HG02938 (cell line): Measurements from ENCODE around the gene CD164L2.

Experiments used
- ATAC-seq: cut with Tn5 transposase; IDR thresholded peaks from one replicate; pipeline ENCODE4 v1.9.1; 2021; ENCODE audit warnings: mild to moderate bottlenecking, moderate library complexity; ENCODE audit not compliant: unreplicated experiment

The CD164L2 gene

DNA sequence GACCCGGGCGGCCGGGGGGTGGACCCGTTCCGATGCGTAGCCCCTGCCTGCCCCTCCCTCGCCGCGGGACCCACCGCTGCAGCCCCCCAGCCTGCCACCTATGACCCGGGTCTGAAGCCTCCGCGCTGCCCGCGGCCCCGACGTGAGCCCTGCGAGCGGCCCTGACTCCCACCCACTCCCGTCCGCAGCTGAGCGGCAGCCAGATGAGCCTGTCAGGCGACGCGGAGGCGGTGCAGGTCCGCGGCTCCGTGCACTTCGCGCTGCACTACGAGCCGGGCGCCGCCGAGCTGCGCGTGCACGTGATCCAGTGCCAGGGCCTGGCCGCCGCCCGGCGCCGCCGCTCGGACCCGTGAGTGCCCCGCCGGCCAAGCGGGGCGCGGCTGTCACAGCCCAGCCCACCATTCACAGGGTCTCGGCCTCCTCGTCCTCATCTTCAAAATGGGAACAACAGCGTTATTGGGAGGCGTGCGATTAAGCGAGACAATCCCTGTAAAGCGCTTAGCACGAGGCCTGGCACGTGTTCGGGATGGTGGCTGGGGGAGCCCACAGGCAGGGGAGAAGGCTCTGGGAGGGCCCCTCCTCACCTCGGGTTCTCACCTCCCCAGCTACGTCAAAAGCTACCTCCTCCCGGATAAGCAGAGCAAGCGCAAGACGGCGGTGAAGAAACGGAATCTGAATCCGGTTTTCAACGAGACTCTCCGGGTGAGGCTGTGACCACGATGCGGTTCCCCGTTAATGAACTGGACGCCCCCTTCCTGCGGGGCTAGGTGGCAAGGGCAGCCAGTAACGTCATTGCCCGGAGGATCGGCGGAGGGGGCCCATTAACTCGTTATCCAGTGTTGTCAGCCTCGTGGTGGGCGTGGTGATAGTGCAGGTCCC lies 33.1 kb downstream of the CD164L2 start:
- ATAC-seq: no peak

DNA sequence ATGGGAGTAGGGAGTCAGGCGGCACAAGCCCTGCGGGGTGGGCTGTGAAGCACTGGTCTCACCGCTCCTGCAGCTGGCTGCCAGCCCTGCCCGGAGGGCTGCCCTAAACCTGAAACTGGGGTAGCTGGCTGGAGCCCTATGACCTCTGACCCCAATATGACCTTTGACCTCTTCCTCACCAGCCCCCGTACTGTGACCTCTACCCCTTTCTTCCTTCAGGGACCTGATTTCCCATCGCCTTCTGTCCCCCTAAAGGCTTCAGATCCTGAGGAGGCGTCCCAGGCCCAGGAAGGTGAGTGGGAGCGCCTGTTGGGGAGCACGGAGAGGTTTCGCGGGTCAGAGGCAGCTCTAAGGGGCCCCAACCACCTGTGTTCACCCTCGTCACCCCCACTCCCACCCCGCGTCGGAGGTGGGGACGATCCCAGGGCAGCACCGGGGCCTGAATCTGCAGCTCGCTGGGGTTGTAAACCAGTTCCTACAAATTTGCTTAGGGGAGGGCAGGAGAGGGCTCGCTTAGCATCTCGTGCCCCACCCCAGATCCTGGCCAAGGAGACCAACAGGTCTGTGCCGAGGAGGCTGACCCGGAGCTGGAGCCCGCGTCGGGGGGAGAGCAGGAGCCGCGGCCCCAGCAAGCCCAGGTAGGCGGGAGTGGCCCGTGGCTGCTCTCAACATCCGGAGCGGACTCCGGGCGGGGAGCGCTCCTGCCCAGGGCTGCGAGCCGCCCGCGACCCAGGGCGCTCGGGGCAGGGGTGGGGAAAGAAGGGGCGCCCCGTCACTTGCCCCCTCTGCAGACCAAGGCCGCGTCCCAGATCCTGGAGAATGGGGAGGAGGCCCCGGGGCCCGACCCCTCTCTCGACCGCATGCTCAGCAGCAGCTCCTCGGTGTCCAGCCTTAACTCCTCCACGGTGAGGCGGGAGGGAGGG lies 34.0 kb downstream of the CD164L2 start:
- ATAC-seq: no peak

DNA sequence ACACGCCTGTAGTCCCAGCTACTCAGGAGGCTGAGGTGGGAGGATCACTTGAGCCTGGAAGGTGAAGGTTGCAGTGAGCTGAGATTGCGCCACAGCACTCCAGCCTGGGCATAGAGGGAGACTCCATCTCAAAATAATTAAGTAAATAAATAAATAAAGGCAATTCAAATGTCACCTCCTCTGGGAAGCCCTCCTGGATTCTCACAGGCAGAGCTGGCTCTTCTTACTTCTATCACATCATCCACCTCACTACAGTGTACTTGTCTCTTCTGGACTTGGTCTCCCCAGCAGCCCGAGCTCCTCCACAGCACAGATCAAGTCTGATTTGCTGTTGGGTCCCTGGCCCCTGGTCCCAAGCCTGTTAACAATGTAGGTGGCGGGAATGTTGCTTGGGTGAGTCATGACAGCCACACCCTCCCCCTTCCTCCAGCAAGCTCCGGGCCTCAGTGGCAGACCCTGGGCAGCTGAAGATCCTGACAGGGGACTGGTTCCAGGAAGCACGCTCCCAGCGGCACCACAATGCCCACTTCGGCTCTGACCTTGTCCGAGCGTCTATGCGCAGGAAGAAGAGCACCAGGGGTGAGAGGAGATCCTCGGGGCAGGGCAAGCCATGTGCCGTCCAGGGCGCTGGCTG lies 36.0 kb downstream of the CD164L2 start:
- ATAC-seq: no peak

DNA sequence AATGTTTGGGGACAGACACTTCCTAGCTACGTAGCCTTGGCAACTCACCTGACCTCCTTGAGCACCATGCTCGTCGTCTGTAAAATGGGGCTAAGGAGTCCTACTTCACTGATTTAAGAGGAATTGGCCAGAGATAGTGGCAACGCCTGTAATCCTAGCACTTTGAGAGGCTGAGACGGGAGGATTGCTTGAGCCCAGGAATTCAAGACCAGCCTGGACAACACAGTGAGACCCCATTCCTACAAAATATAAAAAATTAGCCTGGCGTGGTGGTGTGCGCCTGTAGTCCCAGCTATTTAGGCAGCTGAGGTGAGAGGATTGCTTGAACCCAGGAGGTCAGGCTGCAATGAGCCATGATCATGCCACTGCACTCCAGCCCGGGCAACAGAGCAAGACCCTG lies 36.8 kb downstream of the CD164L2 start:
- ATAC-seq: no peak

DNA sequence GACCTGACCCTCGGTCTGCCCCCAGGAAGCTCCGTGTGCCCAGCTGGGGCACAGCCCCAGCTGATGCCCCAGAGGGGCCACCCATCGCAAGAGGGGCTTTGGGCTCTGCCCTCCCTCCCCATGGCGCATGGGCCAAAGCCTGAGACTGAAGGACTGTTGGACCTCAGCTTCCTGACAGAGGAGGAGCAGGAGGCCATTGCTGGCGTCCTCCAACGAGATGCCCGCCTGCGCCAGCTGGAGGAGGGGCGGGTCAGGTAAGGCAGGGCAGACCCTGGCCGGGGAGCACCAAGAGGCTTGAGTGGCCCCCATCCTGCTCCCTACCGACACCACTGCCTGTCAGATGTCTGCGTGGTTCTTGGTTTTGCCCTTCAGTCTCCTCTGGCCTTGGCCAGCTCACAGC lies 37.9 kb downstream of the CD164L2 start:
- ATAC-seq: no peak

DNA sequence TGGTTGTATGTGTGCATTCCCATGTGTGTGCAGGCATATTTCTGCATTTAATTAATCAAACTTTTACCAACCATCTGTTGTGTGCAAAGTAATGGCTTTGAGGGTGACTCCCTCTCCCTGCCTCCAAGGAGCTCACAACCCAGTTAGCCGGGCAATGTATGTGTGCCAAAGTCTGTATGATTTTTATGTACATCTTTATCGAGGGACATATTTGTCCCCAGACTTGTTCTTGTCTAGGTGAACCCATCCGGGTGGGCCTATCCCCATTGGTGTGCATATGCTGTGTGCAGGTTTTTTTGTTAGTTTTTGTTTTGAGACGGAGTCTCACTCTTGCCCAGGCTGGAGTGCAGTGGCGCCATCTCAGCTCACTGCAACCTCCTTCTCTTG lies 39.5 kb downstream of the CD164L2 start:
- no peak for ATAC-seq

DNA sequence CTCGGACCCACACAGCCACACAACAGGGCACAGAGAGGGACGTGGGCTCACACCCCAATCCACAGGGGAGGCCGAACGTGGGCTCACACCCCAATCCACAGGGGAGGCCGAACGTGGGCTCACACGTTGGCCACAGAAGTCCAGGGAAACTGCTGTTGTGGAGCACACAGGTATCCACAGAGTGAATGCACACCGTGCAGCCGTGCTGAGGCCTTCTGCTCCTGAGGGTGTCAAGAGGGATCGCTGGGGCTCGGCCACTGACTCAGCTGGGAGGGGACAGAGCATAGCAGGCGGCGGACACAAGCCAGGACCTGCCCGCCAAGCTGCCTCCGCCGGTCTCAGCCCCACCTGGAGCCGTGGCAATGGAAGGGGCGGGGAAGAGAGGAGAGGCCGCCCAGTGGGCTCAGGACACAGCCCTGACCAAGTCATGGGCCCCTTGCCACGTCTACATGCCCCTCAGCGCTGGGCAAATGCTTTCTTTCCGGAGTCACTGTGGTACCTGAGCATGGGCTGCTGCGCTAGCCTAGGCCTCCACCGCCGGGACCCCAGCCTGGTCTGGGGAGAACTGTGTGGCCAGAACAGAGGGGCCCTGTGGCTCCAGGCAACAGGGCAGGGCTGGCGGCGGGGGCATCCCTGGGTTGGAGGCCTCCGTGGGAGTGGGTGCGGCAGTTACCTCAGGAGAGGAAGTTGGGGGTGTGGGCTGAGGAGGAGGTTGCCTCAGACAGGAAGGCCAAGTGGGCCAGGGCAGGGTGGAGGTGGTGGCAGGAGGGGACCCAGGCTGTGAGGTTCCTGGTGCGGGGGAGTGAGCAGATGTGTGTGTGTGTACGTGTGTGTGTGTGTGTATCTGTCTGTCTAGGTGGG lies 40.1 kb downstream of the CD164L2 start:
- no peak for ATAC-seq

DNA sequence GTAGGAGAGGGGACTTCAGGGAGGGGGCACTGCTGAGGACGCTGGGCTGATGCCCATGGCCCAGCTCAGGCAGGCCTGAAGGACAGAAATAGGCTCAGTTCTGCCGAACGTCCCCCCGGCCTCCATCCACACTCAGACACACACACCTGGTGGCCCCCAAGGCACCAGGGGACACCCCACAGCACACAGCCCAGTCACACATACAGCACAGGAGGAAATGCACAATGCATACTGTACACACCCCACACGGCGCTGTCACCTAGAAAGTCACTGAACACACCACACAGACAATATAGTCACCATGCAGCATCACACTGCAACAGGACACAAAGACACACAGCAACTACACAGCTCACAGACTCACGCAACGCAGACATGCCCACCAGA lies 40.7 kb downstream of the CD164L2 start:
- no peak for ATAC-seq

DNA sequence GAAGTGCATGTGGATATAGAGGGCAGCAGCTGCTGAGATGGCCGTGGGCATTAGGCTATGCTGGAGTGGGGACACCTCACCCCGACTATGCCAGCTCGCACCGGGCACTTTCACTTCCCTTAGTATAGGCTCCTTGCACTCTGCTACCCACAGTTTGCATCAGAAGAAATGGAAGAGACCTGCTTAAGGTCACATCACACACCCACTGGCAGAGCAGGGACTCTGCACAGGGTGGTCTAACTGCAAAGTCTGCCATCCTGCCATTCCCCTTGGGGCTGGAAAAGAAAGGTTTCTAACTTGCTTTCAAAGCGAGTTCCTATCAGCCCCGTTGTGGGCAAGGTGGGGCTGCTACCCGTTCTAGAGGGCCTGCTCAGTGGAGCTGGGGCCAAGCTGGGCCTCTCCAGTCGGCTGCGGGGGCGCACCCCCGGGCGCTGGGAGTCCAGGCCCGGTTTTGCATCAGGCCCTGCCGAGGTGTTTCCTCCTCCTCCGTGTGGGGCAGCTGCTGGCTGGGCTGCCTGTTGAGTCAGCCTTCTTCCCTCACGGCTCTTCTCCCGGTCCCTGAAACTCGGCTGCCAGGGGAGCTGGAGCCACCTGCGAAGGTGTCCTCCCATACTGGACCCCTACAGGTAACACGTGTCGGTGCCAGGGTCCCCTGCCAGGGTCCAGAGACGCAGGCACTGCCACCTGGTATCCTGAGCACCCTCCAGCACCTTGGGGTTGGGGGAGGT lies 41.4 kb downstream of the CD164L2 start, which contains the start of gene SYTL1:
SYTL1 (plus strand) TSS at position 498 of the 728 bp plus-strand sequence. CDS start 3,313 bp downstream, outside the sequence.
- ATAC-seq: no peak

DNA sequence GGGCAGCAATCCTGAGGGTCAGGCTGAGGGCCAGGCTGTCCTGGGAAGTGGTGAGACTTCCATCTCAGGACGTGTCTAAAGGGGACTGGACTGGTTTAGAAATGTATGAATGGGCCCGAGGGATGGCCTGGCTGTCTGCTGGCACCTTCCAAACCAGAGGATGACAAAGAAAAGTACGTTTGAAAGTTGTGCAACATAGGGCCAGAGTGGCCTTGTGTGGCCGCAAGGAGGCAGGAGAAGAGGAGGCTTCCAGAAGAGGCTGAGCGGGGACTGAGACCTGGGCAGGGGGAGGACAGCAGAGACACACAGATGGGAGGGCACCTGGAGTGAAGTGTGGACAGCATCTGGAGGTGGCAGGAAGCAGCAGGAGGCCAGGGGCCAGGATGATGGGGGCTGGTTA lies 43.9 kb downstream of the CD164L2 start:
- ATAC-seq: no peak

DNA sequence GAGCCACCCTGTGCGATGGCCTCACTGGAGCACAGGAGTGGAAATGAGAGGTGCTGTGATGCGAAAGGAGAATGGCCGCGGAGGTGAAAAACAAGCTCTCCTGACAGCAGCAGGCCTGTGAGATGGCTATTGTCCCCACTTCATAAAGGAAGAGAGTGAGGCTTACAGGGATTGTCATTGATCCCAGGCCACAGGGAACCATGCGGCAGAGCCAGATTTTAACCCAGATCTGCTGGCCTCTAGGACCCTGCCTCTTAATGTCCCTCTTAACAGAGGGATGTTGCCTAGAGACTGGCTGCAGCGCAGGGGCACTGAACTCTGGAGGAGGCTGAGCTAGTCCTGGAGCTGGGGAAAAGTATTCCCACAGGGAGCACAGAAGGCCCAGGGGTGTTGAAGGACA lies 44.4 kb downstream of the CD164L2 start:
- no peak for ATAC-seq

DNA sequence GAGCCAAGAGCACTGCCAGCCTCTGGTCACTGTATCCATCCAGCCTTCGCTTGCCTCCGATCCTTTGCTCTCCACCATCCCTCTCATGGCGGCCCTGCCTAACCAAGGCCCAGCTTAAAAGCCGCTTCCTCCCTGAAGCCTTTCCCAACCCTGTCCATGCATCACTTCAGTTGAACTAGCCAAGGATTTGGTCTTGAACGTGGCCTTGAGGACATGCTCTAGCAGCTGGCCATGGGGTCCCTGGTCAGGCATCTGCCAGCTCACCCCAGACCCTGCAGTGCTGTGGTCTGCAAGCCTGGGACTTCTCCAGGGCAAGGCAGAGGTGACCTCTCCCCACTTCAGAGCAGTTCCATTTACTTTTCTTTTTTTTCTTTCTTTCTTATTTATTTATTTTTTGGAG lies 46.4 kb downstream of the CD164L2 start:
- ATAC-seq: no peak

DNA sequence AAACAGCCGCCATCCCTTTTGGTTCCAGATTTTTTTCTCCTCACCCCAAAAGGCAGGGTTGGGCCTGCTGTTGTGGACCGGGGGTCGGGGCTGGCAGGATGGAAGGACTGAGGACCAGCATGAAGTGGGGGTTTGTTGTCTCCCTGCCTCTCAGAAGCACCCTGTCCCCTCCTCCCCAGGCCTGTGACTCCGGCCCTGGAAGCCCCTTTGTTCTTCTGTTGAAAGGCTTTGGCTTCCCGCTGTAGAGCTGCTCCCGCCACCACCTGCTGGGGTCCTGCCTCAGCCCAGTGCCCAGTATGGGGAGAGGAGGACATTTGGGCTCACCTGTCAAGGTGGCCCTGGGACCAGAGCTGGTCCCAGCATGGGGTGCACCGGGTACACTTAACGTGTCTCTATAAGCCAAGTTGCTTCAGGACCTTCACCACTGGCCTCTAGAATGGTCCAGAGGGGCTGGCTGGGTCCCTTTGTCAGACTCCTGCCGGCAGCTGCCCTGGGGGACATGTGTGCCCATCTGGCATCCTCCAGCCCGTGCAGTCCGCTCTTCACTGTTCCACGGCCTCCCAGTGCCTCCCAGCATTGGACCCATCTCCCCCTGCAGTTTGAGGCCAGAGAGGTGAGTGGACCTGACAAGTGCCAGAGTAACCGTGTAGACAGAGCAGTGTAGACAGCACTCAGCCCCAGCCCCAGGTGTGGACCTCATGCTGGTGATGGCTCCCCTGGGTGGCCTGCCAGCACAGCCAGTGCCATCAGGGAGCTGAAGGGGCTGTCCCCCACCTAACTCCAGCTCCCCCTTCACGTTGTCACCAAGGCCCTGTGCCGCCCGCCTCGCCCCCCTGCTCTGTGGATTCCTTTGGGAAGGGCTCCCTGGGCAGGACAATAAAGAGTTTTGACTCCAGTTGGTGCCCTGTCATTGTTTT lies 47.4 kb downstream of the CD164L2 start:
- ATAC-seq: no peak

DNA sequence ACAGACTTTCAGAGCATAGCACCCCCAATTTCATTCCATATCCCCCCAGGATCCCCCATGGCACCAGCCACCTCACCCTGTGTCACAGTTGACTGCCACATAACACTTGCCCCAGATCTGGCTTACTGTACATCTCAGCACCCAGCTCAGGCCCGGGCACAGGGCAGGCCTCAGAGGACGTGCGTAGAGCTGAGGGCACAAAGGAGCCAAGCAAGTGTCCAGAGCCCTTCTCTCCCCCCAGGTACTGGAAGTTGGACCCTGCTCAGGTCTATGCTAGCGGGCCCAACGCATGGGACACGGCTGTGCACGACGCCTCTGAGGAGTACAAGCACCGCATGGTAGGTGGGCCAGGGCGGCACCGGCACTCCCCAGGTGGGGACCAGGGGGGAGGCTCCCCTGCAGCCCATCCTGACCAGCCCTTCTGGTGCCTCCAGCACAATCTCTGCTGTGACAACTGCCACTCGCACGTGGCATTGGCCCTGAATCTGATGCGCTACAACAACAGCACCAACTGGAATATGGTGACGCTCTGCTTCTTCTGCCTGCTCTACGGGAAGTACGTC lies 49.3 kb downstream of the CD164L2 start:
- ATAC-seq: no peak

DNA sequence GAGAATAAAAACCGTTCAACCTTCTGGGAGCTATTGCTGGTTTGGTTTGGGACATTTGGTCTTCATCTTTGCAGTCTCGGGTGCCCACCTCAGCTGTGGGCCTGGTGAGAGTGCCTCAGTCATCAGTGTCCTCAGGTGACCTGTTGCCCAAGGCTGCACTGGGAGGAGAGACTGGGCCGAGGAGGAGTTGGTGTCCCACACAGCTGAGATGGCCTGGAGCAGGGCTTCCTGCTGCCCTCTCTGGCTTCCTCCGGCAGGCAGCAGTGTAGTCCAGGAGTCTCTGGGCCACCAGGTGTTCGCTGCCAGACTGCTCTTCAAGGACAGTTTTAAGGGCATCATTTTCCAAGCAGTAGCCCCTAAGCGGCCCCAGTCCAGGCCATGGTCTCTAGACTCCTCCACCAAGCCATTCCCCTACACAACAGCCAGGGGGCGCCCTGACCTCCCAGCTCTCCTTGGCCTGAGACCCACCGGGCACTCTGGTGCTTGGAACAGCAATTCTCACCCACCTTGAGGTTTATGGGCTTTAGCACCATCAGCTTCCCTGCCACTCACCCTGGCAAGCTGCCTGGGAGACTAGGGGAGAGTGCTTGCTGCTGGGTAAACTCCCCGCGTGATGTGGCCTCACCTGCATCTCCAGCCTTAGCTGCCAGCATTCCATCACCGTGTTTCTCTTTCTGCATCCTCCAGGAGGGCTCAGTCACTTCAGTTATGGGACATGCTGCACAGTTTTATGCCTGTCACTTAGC lies 50.4 kb downstream of the CD164L2 start:
- no peak for ATAC-seq

DNA sequence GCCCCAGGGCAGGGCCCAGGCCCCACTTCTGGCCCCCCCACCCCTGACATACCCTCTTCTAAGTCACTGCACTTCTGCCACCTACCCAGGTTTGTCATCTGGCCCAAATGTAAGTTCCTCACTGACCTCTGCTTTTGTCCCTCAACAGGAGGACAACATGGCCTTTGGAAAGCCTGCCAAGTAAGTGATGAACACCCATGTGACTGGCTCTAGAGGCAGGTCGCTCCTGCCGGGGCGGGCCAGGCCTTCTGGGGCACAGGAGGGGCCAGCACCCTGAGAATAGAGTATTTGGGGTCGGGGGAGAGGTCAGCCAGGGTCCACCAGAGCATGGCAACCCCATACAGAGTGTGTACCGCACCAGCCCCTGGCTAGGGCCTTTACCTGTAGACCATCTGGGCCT lies 51.2 kb downstream of the CD164L2 start:
- ATAC-seq: no peak

DNA sequence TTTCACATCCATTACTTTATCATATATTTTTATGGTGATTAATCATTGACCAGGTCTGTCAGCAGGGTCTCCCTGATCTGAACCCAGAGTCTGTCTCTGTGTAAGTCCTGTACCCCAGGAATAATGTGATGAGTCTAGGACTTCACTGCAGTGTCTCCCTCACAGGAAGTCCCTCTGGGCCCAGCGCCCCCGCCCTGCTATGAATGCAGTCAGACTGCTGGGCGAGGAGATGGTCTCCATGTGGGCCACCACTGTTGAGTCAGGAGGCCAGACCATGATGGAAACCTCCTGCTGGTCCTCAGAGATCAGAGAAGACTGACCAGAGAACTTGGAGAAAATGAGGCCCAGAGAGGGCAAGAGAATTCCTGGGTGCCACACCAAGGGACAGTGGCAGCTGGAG lies 51.7 kb downstream of the CD164L2 start:
- no peak for ATAC-seq

DNA sequence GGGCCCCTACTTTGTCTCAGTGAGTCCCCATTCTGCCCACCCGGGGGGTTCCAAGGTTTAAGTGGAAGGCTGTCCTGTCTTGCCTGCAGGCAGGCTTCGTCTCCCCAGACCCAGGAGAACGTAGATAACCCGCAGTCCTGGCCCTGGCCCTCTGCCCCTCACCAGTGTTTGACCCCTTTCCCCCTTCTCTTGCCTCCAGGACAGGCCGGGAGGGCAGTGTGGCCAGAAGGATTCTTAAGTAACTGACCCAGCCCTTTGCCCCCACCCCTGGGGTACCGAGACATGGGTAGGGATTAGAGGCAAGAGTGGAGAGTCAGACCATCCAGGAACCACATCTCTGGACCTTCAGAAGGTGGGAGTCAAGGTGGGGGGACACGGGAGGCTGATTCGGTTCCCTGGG lies 52.3 kb downstream of the CD164L2 start:
- ATAC-seq: no peak
